ENCODE data around the gene MYOF.

MYOF gene

GRCh38 chr10:93482145-93482834, at the start of gene MYOF:
Gene MYOF, minus strand, starts transcription at chr10:93482334. Its CDS starts 140 bp downstream, at chr10:93482194.
- in situ Hi-C loops (cut with HindIII; ENCODE audit: low sequenced_read_pairs) = no loop called here

- in situ Hi-C loops (cut with HindIII; ENCODE audit: low sequenced_read_pairs) = loop anchor here (25.0 kb wide), 1 partner anchor 156 kb away; no protein-coding TSS in a partner anchor
Measured at GRCh38 chr10:93518531-93518930, 36.4 kb upstream of the MYOF start.

- in situ Hi-C loops (cut with HindIII; ENCODE audit: low sequenced_read_pairs) = loop anchor here (25.0 kb wide), 1 partner anchor 154 kb away; no protein-coding TSS in a partner anchor
Measured at GRCh38 chr10:93516006-93516380, 33.9 kb upstream of the MYOF start.

- in situ Hi-C loops (cut with HindIII; ENCODE audit: low sequenced_read_pairs) = loop anchor here (25.0 kb wide), 1 partner anchor 153 kb away; no protein-coding TSS in a partner anchor
Measured at GRCh38 chr10:93515071-93516005, 33.2 kb upstream of the MYOF start.

- in situ Hi-C loops (cut with HindIII; ENCODE audit: low sequenced_read_pairs) = loop anchor here (25.0 kb wide), 1 partner anchor 152 kb away; no protein-coding TSS in a partner anchor
Measured at GRCh38 chr10:93514521-93514920, 32.4 kb upstream of the MYOF start.

GRCh38 chr10:93513091-93513490, 31.0 kb upstream of the MYOF start:
- in situ Hi-C loops (cut with HindIII; ENCODE audit: low sequenced_read_pairs) = loop anchor here (25.0 kb wide), 1 partner anchor 151 kb away; no protein-coding TSS in a partner anchor

GRCh38 chr10:93512565-93512964, 30.4 kb upstream of the MYOF start:
- in situ Hi-C loops (cut with HindIII; ENCODE audit: low sequenced_read_pairs) = loop anchor here (25.0 kb wide), 1 partner anchor 150 kb away; no protein-coding TSS in a partner anchor

GRCh38 chr10:93509816-93510215, 27.7 kb upstream of the MYOF start:
- in situ Hi-C loops (cut with HindIII; ENCODE audit: low sequenced_read_pairs) = loop anchor here (25.0 kb wide), 1 partner anchor 148 kb away; no protein-coding TSS in a partner anchor

- in situ Hi-C loops (cut with HindIII; ENCODE audit: low sequenced_read_pairs) = loop anchor here (25.0 kb wide), 1 partner anchor 143 kb away; no protein-coding TSS in a partner anchor
Measured at GRCh38 chr10:93505075-93505474, 22.9 kb upstream of the MYOF start.

- in situ Hi-C loops (cut with HindIII; ENCODE audit: low sequenced_read_pairs) = loop anchor here (25.0 kb wide), 1 partner anchor 141 kb away; no protein-coding TSS in a partner anchor
Measured at GRCh38 chr10:93503075-93503474, 20.9 kb upstream of the MYOF start.

- in situ Hi-C loops (cut with HindIII; ENCODE audit: low sequenced_read_pairs) = loop anchor here (25.0 kb wide), 1 partner anchor 139 kb away; no protein-coding TSS in a partner anchor
Measured at GRCh38 chr10:93501650-93502049, 19.5 kb upstream of the MYOF start.

- in situ Hi-C loops (cut with HindIII; ENCODE audit: low sequenced_read_pairs) = no loop called here
Measured at GRCh38 chr10:93498166-93498565, 16.0 kb upstream of the MYOF start.

GRCh38 chr10:93496322-93497041, 14.3 kb upstream of the MYOF start, which contains the start of gene CEP55:
Gene CEP55, plus strand, starts transcription at chr10:93496612. Its CDS starts 3,440 bp downstream, at chr10:93500052.
- in situ Hi-C loops (cut with HindIII; ENCODE audit: low sequenced_read_pairs) = no loop called here

- in situ Hi-C loops (cut with HindIII; ENCODE audit: low sequenced_read_pairs) = no loop called here
Measured at GRCh38 chr10:93495654-93496321, 13.7 kb upstream of the MYOF start.

GRCh38 chr10:93494494-93494893, 12.4 kb upstream of the MYOF start:
- in situ Hi-C loops (cut with HindIII; ENCODE audit: low sequenced_read_pairs) = no loop called here

- in situ Hi-C loops (cut with HindIII; ENCODE audit: low sequenced_read_pairs) = no loop called here
Measured at GRCh38 chr10:93493162-93493561, 11.0 kb upstream of the MYOF start.

- in situ Hi-C loops (cut with HindIII; ENCODE audit: low sequenced_read_pairs) = no loop called here
Measured at GRCh38 chr10:93491602-93492121, 9.5 kb upstream of the MYOF start.

- in situ Hi-C loops (cut with HindIII; ENCODE audit: low sequenced_read_pairs) = no loop called here
Measured at GRCh38 chr10:93488956-93489528, 6.9 kb upstream of the MYOF start.

- in situ Hi-C loops (cut with HindIII; ENCODE audit: low sequenced_read_pairs) = no loop called here
Measured at GRCh38 chr10:93485690-93486089, 3.6 kb upstream of the MYOF start.

Data from DLD1 (cell line).